PC-9 (cell line): ENCODE results near the gene GABARAPL1.

Source experiments
- EZH2 ChIP-seq: fragments of 200-600 bp; sonication (generic); IDR thresholded peaks from 2 replicates; pipeline ENCODE4 v1.8.0; 2017; ENCODE audit warnings: antibody characterized with exemption, low read depth
- TF ChIP-seq, protein P1 (sequence below): fragments of 200-600 bp; sonication (generic); conservative IDR thresholded peaks from 2 replicates; pipeline ENCODE4 v1.6.1; 2017; ENCODE audit warnings: mixed run types, antibody characterized with exemption, mild to moderate bottlenecking, moderate library complexity

DNA sequence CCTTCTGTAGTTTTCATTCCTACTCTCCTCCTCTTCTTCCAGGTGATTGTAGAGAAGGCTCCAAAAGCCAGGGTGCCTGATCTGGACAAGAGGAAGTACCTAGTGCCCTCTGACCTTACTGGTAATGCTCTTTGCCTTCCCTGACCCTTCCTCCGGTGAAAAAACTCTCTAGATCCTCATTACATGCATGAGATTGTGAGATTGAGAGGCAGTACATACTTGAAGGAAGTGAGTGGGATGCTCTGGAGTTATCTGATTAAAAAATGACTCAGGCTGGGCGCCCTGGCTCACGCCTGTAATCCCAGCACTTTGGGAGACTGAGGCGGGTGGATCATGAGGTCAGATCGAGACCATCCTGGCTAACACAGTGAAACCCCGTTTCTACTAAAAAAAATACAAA is 5.3 kb downstream of the GABARAPL1 start:
- TF ChIP-seq, protein P1, sequence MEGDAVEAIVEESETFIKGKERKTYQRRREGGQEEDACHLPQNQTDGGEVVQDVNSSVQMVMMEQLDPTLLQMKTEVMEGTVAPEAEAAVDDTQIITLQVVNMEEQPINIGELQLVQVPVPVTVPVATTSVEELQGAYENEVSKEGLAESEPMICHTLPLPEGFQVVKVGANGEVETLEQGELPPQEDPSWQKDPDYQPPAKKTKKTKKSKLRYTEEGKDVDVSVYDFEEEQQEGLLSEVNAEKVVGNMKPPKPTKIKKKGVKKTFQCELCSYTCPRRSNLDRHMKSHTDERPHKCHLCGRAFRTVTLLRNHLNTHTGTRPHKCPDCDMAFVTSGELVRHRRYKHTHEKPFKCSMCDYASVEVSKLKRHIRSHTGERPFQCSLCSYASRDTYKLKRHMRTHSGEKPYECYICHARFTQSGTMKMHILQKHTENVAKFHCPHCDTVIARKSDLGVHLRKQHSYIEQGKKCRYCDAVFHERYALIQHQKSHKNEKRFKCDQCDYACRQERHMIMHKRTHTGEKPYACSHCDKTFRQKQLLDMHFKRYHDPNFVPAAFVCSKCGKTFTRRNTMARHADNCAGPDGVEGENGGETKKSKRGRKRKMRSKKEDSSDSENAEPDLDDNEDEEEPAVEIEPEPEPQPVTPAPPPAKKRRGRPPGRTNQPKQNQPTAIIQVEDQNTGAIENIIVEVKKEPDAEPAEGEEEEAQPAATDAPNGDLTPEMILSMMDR: no peak
- TF ChIP-seq EZH2: no peak
